SJSA1 (cell line): ENCODE results near the gene ZSCAN1. TPM values are rescaled to one million over a fixed set of nuclear protein-coding genes. Genes with fewer than 3 reads are reported as not detected.

Experiments used
- DNase-seq, 2 experiments: peaks; one replicate each; pipeline ENCODE4 v3.0.0-alpha.2; 2015 to 2020; ENCODE audit warnings: low spot score in 2 of 2, low read depth in 1 of 2
- H3K27ac ChIP-seq: fragments of 250-450 bp; sonication (Bioruptor Pico); 2 replicates; pipeline ENCODE4 v1.5.1; 2020; ENCODE audit warnings: mild to moderate bottlenecking, moderate library complexity
- H3K27me3 ChIP-seq: fragments of 250-450 bp; sonication (Bioruptor Pico); replicated peaks from 2 replicates; pipeline ENCODE4 v1.5.1; 2020; ENCODE audit warnings: mild to moderate bottlenecking, moderate library complexity
- H3K36me3 ChIP-seq: fragments of 250-450 bp; sonication (Bioruptor Pico); 2 replicates; pipeline ENCODE4 v1.5.1; 2020; ENCODE audit warnings: mild to moderate bottlenecking
- H3K4me1 ChIP-seq: fragments of 250-450 bp; sonication (Bioruptor Pico); replicated peaks from 2 replicates; pipeline ENCODE4 v1.6.1; 2021; ENCODE audit warnings: mild to moderate bottlenecking
- H3K4me3 ChIP-seq: fragments of 250-450 bp; sonication (Bioruptor Pico); 2 replicates; pipeline ENCODE4 v1.5.1; 2020; ENCODE audit warnings: mild to moderate bottlenecking
- H3K9me3 ChIP-seq: fragments of 250-450 bp; sonication (Bioruptor Pico); replicated peaks from 2 replicates; pipeline ENCODE4 v1.5.1; 2020; ENCODE audit warnings: mild to moderate bottlenecking
- total RNA-seq: library from RNA; depleted of rRNA; stranded (reverse); fragments of >200 nt; shearing (Covaris generic); gene quantifications from 2 replicates; pipeline ENCODE4 v1.2.3, GENCODE V29; 2014; rRNA removed

ZSCAN1 gene
- total RNA-seq, 1 experiment from 2014 or later: not detected

GRCh38 chr19:58097781-58098681 lies 64.2 kb downstream of the ZSCAN1 start, which contains the start of gene ZSCAN18:
TSS of gene ZSCAN18 (minus strand) at chr19:58098231. CDS start at chr19:58090267, 7,964 bp downstream.
- Histone ChIP-seq H3K4me1 (no peaks in the 10 kb centered on the region), H3K36me3 (no peaks in the 10 kb centered on the region), H3K27ac (no peak within 1 kb of the TSS), H3K4me3 (peak within 1 kb of the TSS; percentile 12; the same call in 1 of the 2 replicates), H3K9me3 (peaks cover 16% of the 10 kb centered on the region), H3K27me3 (no peaks in the 10 kb centered on the region)
- no peak for DNase-seq

GRCh38 chr19:58098682-58098998 lies 64.8 kb downstream of the ZSCAN1 start:
- Histone ChIP-seq H3K9me3 (peaks cover 19% of the 10 kb centered on the region), H3K27me3 (no peaks in the 10 kb centered on the region), H3K27ac (no peak overlapping the region), H3K4me3 (no peak overlapping the region), H3K4me1 (no peaks in the 10 kb centered on the region), H3K36me3 (no peaks in the 10 kb centered on the region)
- DNase-seq: no peak

Other genes with a start within 250 kb of the ZSCAN1 start
- gene ZNF552, start 219.1 kb upstream of the ZSCAN1 start, total RNA-seq: 3.3 and 3.5 TPM in 2 replicates
- gene ZNF587B, start 203.7 kb upstream of the ZSCAN1 start, total RNA-seq: 11.4 and 13.6 TPM in 2 replicates
- gene ZNF587, start 184.2 kb upstream of the ZSCAN1 start, total RNA-seq: 12.3 and 13.3 TPM in 2 replicates
- 1.1 and 10.2 TPM in 2 replicates for gene ZNF814, start 145.0 kb upstream of the ZSCAN1 start, total RNA-seq
- 7.4 and 8.4 TPM in 2 replicates for gene ZNF417, start 117.4 kb upstream of the ZSCAN1 start, total RNA-seq
- 0.21 TPM in 1 of 2 replicates, not detected in the other for gene ZNF418, start 98.6 kb upstream of the ZSCAN1 start, total RNA-seq
- 1.8 and 5.2 TPM in 2 replicates for gene ZNF256, start 86.3 kb upstream of the ZSCAN1 start, total RNA-seq
- not detected in 2 replicates for gene C19orf18, start 59.5 kb upstream of the ZSCAN1 start, total RNA-seq
- 13.1 and 32.0 TPM in 2 replicates for gene ZNF606, start 31.2 kb upstream of the ZSCAN1 start, total RNA-seq
- gene ZNF135, start 25.3 kb downstream of the ZSCAN1 start, total RNA-seq: not detected in 2 replicates
- 0.26 TPM in 1 of 2 replicates, not detected in the other for gene ZSCAN18, start 64.2 kb downstream of the ZSCAN1 start, total RNA-seq
- 5.4 and 8.3 TPM in 2 replicates for gene ZNF329, start 116.8 kb downstream of the ZSCAN1 start, total RNA-seq
- 5.2 and 12.4 TPM in 2 replicates for gene ZNF274, start 149.0 kb downstream of the ZSCAN1 start, total RNA-seq
- gene ZNF544, start 194.9 kb downstream of the ZSCAN1 start, total RNA-seq: 42.4 and 50.5 TPM in 2 replicates
- 2.5 and 4.1 TPM in 2 replicates for gene ZNF8, start 244.9 kb downstream of the ZSCAN1 start, total RNA-seq